LNCaP clone FGC (cell line): Measurements from ENCODE around the gene CC2D1A.
"Not testable (repeated sequence)": the region's sequence is repeated elsewhere in the genome, so short reads cannot be mapped to it uniquely, and the experiment has no call there.

ENCODE experiments used
- DNase-seq: peaks from one replicate; pipeline ENCODE4 v3.0.0-alpha.2; 2011; ENCODE audit warnings: low read depth
- H3K4me3 ChIP-seq: 2 replicates; pipeline ENCODE4 v1.5.1; 2011; ENCODE audit warnings: mild to moderate bottlenecking, low read depth, low read length, control low read depth
- TF ChIP-seq, protein P1 (sequence below): IDR thresholded peaks from 2 replicates; pipeline ENCODE4 v1.5.1; 2012; ENCODE audit warnings: mild to moderate bottlenecking; ENCODE audit not compliant: control insufficient read depth, insufficient read depth; ENCODE audit errors: extremely low read depth

Gene CC2D1A

DNA sequence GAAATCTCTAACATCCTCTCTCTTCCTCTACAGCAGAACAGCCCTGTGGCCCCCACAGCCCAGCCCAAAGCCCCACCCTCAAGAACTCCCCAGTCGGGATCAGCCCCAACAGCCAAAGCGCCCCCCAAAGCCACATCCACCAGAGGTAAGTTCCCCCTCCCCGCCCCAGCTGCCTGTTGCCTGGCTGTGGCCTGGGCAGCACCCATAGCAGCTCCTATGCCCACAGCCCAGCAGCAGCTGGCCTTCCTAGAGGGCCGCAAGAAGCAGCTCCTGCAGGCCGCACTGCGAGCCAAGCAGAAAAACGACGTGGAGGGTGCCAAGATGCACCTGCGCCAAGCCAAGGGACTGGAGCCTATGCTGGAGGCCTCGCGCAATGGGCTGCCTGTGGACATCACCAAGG lies 14.5 kb downstream of the CC2D1A start:
- H3K4me3 ChIP-seq = no peak overlapping the region
- TF ChIP-seq, protein P1, sequence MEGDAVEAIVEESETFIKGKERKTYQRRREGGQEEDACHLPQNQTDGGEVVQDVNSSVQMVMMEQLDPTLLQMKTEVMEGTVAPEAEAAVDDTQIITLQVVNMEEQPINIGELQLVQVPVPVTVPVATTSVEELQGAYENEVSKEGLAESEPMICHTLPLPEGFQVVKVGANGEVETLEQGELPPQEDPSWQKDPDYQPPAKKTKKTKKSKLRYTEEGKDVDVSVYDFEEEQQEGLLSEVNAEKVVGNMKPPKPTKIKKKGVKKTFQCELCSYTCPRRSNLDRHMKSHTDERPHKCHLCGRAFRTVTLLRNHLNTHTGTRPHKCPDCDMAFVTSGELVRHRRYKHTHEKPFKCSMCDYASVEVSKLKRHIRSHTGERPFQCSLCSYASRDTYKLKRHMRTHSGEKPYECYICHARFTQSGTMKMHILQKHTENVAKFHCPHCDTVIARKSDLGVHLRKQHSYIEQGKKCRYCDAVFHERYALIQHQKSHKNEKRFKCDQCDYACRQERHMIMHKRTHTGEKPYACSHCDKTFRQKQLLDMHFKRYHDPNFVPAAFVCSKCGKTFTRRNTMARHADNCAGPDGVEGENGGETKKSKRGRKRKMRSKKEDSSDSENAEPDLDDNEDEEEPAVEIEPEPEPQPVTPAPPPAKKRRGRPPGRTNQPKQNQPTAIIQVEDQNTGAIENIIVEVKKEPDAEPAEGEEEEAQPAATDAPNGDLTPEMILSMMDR = no peak
- no peak for DNase-seq

DNA sequence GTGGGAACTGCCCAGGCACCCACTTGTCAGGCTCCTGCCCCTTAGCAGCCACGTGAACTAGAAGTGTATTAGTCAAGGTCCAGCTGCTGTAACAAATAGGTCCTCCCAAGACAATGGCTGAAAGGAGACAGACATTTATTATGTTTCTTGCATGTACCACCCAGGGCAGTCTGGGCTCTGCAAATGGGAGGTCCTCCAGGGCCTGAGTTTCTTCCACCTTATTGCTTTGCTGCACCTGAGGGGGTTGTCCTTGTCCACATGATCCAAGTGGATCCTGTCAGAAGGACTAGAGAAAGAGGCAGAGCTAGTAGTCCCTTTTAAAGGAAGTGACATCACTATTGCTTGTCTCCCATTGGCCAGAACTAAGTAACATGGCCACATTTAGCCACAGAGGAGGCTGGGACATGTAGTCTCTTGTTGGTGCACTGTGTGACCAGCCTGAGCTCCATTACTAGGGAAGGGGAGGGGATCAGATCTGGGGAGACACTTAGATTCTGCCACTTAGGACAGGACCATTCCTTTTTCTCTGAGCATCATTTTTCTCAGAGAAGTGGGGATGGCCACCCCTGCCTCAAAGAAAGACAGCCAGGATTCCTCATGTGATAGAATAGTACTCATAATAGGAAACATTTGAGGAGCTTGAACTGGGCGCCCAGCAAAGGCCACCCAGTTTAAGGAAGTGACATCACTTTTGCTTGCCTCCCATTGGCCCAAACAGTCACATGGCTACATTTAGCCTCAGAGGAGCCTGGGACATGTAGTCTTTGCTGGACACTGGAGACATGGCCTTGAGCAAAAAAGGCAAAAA lies 15.1 kb downstream of the CC2D1A start:
- H3K4me3 ChIP-seq = no peak overlapping the region
- DNase-seq = no peak
- TF ChIP-seq, protein P1 = no peak

DNA sequence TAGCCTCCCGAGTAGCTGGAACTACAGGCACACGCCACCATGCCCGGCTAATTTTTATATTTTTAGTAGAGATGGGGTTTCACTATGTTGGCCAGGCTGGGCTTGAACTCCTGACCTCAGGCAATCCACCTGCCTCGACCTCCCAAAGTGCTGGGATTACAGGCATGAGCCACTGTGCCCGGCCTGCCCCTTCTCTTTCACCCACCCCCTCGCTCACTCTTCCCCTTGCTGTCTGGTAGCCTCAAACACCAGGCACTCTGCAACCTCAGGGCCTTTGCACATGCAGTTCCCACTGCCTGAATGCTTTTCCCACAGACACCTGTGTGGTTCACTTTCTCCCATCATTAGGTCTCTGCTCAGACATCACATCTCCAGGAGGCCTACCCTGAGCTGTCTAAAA lies 16.1 kb downstream of the CC2D1A start:
- not testable (repeated sequence) for H3K4me3 ChIP-seq, DNase-seq

DNA sequence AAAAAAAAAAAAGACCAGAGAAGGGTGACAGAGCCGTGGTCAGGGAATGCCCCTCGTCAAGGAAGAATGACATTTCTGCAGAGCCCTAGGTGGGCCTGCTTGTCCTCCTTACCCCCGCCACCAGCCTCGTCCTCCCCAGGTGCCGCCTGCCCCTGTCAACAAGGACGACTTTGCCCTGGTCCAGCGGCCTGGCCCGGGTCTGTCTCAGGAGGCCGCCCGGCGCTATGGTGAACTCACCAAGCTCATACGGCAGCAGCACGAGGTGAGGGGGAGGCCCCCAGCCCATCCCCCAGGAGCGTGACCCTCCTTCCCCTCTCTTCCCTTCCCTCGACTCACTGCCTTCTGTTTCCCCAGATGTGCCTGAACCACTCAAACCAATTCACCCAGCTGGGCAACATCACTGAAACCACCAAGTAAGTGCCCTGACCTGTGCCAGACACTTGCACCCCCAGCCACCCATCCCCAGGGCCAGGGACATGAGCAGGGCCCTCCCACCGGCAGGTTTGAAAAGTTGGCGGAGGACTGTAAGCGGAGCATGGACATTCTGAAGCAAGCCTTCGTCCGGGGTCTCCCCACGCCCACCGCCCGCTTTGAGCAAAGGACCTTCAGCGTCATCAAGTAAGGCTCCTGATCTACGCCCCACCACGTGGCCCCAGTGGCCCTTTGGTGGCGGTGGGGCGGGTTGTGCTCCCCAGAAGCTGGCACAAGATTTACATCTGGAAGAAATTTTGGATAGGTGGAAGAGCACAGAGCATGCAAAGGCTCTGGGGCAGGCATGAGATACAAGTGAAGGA lies 17.4 kb downstream of the CC2D1A start:
- H3K4me3 ChIP-seq = no peak overlapping the region
- TF ChIP-seq, protein P1 = no peak
- no peak for DNase-seq

DNA sequence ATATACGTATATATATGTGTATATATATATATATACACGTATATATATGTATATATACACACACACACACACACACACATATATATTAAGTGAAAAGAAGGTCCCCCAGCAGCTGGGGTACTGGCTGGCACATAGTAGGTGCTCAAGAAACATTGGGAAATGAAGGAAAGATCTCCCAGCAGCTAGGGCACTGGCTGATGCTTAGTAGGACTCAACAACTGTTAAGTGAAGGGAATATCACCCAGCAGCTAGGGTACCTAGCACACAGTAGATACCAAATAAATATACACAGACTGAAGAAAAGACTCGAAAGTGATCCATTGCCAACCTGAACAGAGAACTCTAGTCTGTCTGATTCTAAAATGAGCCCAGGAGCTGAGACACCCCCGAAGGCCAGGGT lies 20.0 kb downstream of the CC2D1A start:
- TF ChIP-seq, protein P1 = no peak
- DNase-seq = no peak
- no peak overlapping the region for H3K4me3 ChIP-seq

DNA sequence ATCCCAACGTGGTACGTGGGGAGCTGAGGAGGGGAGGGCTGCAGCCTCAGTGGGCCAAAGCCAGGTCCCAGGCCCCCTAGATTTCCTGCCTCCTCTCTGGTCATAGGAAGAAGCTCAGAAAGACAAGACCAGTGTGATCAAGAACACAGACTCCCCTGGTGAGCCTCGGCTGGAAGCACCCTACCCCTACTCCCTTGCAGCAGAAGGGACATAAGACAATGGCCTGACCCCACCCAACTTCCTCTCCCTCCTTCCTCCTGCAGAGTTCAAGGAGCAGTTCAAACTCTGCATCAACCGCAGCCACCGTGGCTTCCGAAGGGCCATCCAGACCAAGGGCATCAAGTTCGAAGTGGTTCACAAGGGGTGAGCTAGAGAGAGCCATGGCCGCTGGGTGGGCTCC lies 20.7 kb downstream of the CC2D1A start:
- no peak for DNase-seq
- TF ChIP-seq, protein P1 = no peak
- H3K4me3 ChIP-seq = no peak overlapping the region

DNA sequence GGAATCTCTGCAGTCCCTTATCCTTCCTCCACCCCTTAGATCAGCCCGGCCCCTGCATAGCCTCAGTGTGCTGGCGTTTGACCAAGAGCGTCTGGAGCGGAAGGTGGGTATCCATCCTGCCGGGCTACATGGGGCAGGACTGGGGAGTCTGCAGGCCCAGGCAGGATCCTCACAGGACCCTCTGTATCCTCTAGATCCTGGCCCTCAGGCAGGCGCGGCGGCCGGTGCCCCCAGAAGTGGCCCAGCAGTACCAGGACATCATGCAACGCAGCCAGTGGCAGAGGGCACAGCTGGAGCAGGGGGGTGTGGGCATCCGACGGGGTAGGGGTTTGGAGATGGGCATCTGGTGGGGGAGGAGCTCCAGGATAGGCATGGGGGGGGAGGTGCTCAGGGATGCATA lies 23.3 kb downstream of the CC2D1A start:
- H3K4me3 ChIP-seq = no peak overlapping the region
- DNase-seq = no peak
- TF ChIP-seq, protein P1 = no peak
